NCI-H1694 treated with DMSO at 0.1 percent for 48 hours (cell line): ENCODE data around the gene PPP1R37.
A peak's percentile ranks its signal among the peaks of the same experiment; 100 is the strongest.
"Not testable (repeated sequence)": the region's sequence is repeated elsewhere in the genome, so short reads cannot be mapped to it uniquely, and the experiment has no call there.

ENCODE experiments used
- DNase-seq: peaks from one replicate; lab custom pipeline; 2025; lab: John Stamatoyannopoulos, UW

PPP1R37 gene

DNA sequence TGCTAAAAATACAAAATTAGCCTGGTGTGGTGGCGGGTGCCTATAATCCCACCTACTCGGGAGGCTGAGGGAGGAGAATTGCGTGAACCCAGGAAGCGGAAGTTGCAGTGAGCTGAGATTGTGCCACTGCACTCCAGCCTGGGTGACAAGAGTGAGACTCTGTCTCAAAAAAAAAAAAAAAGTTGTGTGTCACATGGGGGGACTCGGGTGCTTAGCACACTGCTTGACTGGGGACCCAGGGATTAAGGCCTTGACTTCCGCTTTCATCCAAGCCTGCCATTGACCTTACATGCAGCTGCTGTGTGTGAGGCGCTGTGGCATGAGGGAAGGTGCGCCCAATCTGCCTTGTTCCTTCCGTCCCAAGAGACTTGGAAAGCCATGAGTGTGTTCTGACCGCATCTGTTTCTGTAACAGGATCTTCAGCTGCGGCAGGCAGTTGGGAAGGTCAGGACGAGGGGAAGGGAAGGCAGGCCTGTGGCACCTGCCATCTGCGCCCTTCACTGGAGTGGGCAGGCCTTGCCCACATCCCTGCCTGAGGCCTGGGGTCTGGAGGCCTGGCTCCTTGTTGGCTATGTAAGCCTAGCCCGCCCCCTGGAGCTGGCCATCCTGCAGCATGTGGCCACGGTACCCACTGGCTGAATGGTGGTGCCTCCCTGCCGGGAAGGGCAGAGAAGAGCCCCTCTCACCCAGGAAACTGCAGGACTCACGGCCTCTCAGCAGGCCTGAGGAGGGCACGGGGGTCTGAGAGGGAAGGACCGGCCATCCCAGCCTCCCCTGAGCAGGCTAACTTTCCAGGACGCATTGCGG, 23.0 kb downstream of the PPP1R37 start:
- no peak for DNase-seq

DNA sequence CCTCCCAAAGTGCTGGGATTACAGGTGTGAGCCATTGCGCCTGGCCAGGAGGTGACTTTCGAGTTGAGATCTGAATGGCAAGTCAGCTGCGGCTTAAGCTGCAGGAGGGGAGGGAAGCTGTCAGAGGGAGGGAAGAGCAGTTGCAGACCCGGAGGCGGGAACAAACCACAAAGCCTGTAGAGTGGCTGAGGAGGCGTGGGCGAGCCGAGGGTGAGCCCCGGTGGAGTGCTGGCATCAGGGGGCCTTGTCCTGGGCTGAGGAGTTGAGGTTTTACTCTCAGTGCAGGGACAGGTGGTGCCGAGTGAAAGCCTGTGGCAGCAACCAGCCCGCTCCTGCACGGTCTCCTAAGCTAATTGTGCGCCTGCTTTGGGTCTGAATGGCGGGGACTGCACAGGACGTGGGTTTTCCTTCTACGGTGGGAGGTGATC, 24.2 kb downstream of the PPP1R37 start:
- no peak for DNase-seq

DNA sequence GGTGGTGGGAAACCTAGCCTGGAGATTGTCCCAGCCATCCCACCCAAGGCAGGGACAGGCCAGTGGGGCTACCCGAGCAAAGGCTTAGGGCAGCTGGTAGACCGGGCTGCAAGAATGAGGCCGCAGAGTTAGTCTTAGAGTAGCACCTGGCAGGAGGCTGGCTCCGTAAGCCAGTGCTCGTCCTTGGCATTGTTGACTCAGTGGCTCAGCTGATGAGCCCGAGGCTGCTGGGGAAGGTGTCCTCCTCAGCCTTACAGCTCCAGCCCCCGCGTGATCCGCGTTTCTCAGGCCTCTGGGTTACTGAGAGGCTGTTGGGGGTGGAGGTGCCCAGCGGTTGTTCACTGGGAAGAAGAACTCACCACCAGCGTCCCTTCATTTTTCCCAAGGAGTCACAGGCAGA, 24.7 kb downstream of the PPP1R37 start:
- no peak for DNase-seq

DNA sequence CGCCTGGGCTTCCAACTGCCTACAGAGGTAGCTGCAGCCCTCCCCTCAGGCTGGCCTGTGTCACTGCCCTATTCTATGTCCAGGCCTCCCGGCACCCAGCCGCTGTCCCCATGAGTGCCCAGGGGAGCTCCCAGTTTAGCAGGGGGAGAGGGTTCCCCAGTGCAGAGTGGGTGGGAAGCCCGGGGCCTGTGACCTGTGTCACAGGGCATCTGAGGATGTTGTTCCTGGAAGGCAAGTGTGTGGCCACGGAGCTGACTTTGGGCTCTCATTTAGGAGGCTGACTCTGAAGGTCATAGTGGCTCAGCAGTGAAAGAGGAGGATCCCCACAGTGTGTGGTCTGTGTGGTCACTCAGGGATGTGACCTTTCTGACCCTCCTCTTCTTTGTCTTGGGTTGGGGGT, 25.1 kb downstream of the PPP1R37 start:
- DNase-seq, result no peak

DNA sequence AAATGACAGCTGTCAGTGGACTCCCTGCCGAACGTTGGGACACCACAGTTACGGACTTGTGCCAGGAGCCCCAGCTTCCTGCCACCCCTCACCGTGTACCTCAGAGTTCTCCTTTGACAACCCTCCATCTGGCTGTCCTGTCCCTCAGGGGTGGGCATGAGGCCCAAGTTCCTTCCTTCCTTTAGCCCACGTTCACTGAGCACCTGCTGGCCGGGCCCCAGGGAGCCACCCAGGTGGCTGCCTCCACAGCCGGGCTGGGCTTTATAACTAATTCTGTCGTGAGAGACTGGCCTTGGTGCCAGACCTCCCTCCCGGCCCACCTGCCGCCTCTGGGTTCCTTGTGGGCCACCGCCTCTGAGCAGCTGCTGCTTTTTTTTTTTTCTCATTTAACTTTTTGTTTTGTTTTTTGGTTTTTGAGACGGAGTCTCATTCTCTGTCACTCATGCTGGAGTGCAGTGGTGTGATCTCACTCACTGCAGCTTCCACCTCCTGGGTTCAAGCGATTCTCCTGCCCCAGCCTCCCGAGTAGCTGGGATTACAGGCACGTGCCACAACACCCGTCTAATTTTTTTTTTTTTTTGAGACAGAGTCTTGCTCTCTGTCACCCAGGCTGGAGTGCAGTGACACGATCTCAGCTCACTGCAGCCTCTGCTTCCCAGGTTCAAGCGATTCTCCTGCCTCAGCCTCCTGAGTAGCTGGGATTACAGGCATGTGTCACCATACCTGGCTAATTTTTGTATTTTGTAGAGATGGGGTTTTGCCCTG, 25.8 kb downstream of the PPP1R37 start:
- not testable (repeated sequence) for DNase-seq

DNA sequence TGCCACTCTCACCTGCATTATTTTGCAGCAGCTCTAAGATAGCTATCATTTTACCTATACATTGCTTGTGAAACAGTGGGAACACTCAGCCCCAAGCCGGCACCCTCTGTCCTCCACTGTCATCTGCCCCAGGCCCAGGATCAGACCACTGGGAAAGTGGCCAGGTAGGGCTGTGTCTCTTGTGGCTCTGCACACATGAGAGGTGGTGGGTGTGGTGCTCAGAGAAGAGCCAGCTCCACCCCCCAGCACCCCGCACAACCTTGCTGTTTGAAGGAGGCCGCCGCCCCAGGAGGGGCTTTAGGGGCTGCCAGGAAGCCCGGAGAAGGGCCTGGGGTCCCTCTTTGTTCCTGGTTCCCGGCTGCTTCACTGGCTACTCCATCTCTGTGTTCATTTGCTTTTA, 26.6 kb downstream of the PPP1R37 start:
- DNase-seq, result no peak

DNA sequence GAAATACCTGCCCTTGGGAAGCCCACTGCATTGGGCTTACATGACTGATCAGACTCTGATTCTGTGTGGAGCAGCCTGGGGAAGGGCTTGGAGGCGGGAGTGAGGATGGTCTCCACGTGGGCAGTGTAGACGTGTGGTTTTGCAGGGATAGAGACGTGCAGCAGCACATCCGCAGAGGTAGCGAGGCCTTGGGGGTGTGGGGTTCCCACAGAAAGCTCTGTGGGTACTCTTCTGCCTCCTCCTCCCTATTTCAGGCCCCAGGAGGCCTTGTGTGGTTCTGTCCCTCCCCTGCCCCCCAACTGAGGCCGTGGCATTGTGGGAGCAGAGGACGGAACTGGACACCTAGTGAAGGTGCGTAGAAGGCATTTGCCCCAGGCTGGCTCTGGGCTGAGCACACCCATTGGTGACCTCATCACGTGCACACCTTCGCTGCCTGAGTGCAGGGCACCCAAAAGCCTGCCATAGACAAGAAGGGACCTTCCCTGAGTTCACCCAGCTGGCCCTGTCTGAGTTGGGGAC, 28.9 kb downstream of the PPP1R37 start:
- DNase-seq, result no peak

DNA sequence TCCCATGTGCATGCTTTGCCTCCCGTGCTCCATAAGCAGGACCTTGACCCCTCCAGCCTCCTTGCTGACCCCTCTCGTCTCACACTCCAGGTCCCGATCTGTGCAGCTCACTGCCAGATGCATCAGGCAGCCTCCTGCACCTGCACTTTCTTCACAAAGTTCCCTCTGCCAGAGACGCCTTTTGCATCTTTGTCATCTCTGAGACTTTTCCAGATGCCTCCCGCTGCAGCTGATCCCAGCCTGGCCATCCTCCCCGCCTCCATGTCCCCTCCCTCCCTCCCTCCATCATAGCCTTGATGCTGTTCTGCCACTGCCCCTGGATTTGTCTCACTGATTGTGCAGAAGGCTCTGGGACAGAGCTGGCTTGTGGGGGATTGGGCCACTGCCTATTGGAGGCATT, 29.9 kb downstream of the PPP1R37 start:
- DNase-seq, result no peak

DNA sequence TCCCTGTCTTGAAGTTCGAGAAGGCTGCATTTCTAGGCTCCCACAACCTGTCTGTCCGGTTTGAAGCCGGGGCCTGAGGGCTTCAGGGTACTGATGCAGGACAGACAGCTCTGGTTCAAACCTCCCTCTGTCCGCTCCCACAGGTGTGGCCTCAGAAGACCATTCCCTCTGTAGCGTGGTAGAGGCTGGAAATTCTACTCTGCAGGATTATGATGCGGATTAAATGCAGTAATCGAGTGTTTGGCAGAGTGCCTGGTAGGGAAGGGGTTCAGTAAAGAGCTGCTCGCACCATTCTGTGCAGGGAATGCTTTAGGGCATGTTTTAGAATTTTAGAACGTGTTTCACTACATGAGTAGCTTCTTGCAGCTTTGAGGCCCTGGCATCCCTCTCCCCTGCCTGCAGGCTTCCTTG, 30.5 kb downstream of the PPP1R37 start:
- DNase-seq, result no peak

DNA sequence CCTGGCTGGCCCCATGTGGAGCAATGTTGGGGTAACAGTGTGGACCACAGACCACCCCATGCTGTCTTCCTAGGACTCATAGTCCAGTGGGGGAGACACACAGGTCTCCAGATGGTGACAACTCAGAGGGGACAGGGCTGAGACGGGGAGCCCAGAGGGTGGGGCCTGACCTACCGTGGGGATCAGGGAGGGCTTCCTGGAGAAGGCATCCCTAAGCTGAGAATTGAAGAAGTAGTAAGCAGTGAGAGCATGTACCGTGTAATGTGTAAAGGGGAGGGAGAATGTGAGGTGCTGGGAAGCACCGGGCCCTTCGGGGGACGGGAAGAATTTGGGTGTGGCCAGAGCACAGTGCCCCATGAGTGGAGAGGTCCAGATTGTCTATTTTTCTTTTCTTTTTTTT, 31.0 kb downstream of the PPP1R37 start:
- no peak for DNase-seq

DNA sequence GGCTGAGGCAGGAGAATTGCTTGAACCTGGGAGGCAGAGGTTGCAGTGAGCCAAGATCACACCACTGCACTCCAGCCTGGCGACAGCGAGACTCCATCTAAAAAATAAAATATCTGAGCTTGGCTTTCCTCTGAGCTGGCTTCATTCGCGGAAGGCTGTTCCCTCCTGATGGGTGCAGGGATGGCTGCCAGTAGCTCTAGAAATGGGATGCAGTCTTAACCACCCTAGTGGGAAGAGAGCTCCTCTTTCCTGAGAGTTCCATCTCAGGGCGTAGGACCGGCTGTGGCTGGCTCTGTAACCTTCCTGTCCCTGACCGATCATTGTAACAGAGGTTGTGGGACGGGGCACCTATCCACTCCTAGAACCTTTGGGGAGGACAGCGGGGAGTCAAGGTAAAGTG, 32.4 kb downstream of the PPP1R37 start:
- no peak for DNase-seq

DNA sequence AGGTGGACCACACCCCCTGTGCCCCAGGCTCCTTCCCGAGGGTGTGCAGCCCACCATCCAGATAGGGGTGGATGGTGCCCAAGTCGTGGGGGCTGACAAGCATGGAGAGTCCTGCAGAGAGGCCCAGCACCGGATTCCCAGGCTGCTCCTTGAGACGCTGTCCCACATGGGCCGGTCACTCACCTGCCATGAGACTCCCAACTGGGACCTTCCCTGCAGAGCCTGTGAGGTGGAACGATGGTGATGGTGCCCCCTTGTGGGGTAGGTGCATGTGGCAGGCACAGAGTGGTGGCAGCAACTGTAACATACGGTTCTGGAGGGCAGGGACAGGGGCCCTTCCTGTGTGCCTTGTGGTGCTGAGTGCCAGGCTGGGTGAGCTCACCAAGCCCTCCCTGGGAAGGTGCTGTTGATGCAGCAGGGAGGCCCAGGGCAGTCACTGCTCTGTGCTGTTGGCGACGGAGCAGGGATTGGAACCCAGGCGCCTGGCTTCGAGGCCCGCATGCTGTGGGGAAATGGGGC, 33.1 kb downstream of the PPP1R37 start:
- peak; percentile 26 for DNase-seq

DNA sequence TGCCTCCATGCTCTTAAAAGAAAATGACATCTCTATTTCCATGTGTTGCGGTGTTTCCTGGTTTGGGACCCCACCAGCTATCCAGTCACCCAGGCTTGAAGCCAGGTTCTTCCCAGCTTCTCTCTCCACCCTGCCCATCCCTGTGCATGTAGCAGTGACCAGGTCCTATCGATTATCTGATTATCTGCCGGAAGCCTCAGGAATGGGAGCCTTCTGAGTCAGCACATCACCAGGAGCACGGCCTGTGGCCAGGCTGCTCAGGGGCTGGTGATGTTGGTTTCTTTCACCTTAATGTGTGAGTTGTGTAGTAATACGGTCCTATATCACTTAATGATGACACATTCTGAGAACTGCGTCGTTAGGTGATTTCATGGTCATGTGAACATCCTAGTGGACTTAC, 33.7 kb downstream of the PPP1R37 start:
- DNase-seq, result no peak

DNA sequence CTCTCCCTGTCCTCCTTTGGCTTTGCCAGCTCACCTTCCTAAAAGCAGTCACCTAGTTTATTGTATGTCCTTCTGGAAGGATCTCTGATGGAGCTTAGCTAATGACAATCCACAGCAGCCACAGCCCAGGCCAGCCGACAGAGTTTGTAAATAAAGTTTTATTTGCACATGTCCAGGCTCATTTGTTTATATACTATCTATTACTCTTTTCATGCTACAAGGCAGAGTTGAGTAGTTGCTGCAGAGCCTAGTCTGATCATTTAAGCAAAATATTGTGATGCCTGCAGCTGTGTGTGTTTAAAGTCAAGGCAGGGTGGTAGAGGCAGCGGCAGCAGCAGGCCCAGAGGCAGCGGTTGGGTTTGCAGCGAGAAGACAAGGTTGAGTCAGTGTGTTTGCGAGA, 35.2 kb downstream of the PPP1R37 start:
- DNase-seq, result no peak

DNA sequence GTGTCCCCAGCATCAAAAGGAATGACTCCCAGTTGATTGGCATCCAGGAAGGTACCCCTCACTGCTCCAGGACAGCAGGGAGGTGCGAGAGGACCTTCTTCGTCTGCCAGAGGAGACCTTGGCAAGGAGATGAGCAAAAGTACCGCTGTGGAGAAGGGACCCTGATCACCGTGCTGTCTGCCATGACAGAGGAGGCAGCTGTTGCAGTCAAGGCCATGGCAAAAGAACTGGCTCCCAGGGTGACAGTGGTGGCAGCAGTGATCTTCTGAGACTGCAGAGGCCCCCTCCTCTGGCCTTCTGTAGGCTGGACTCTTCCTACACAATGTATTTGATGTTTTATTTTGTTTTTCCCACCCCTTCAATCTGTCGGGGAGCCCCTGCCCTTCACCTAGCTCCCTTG, 35.8 kb downstream of the PPP1R37 start:
- DNase-seq, result no peak

DNA sequence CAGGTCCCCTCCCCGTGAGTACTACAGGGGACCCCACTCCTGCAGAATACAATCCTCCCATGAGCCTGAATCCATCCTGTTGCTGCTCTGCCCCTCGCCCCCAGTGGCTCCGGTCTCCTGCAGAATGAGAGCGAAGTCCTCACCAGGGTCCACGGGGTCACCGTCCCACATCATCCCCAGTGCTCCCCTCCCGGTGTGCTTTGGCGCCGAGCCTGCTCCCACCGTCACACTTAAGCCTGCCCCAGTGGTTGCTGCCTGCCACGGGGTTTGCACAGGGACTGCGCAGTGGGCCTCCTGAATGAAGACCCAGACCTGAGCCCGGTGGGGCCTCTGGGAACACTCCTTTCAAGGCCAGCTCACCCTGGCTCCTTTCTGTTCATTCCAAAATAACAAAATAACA, 37.3 kb downstream of the PPP1R37 start:
- DNase-seq, result no peak

DNA sequence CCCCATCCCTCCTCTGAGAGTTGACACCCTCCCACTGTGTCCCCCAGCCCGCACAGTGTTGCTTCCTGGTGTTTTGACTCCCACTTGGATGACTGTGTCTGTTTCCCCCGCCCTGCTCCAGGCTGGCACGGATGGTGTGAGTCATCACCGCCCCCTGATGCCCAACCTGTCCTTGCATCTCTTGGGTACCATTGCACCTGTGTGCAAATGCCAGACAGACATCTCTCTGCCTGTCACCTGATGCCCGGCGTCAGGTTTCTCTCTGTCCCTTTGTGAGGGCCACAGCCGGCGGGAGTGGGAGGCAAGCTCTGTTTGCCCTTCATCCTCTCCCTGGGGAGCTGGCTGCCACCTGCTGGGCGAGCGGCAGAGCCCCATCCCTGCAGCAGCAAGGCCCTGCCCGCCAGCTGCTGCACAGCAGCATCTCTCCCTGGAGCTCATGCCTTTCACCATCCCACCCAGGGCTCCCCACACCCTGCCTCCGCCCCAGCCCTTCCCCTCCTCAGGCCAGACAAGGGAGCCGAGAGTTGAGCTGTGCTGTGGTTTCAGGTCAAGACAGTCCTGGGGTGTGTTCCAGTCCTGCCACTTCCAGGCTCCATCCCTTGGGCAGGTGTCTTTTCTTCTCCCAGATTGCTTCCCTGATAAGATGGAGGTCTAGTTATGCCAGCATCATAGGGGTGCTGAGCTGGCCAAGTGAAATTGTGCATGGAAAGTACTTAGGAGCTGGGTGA, 38.1 kb downstream of the PPP1R37 start:
- peak; percentile 31 for DNase-seq

DNA sequence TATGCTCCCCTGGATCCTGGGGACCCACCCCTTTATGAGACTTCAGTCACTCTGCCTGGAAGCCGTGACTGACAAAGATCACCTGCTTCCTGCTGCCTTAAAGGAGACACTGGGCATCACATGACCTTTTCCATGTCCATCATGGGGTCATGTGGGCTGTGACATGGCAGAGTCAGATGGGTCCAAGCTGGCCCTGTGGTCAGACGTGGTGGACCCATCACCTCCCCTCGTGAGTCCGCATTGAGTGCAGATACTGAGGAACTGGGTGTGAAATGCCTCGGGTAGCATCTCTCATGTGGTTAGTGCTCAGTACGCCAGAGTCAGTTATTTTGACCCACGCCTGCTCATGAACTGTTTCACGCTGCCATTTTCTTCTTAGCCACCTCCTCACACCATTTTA, 40.7 kb downstream of the PPP1R37 start:
- no peak for DNase-seq

DNA sequence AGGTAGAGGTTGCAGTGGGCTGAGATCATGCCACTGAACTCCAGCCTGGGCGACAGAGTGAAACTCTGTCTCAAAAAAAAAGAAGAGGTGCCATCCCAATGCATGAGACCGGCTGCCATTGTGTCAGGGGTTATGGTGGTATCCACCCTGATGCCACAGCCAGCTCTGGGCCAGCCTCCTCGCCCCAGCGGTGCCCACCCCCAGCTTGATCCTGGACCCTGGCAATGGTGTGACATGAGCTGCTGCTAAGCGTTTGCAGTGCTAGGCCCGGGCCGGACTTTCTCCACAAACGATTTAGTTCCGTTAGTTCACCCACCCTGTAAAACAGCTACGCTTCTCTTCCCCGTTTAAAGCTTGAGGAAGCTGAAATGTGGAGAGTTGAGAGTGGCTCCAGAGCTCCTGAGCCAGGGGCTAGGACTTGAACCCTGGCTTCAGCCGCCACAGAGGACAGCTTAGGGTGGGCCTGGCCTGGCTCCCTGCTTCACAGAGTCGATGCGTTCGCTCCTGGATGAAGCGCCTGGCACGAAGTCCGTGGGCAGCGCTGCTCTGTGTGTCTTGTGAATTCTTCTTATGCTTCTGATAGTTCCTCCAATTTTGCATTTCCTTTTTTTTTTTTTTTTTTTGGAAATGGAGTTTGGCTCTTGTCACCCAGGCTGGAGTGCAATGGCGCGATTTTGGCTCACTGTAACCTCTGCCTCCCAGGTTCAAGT, 42.4 kb downstream of the PPP1R37 start:
- no peak for DNase-seq

DNA sequence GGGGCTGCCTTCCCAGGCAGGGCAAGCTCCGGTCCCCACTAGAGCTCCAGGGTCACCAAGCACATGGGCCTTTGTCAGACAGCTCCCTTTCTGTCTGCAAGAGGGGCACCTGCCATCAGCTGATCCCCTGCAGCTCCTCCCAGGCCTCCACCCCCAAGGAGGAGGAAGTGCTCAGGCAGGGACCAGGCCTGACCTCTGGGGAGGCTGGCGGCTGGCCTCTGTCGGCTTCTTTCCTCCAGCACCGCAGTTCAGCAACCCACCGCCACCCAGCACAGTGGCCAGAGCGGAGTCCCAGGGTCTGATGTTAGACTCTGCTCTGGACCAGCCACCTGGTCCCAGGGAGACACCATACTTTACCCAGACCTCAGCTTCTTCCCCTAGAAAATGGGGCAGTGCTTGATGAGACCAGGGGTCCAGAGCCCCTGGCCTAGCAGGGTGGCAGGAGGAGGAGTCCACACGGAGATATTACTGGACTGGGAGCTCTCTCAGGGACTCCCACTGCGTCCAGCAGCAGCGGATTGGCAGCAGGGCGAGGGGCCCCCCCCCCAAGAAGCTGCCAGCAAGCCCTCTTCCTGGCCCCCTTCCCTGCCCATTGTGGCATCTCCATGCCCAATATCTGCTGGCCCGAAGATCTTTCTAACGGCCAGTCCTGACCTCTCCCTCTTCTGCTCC, 43.7 kb downstream of the PPP1R37 start:
- no peak for DNase-seq

DNA sequence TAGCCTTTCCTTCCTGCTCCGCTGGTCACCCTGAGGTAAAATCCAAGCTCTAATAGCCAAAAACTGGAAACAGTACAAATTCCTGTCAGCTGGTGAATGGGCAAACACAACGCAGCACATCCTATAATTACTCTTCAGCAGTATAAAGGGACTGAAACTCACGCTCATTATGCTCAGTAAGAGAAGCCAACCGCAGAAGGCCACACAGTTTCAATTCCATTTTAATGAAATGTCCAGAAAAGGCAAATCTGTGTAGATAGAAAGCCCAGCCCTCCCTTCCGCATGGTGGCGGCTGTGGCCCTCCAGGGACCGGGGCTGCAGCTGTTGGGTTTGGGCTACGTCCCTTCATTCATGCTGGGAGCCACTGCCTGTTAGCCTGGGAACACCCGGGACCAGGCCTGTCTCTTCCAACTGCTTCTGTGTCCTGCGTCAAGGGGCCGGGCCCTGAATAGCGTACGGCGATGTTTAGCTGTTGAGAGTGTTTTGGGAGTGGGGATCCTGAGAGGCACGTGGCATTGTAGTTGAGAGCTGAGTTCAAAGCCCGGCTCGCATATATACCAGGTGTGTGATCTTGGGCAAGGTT, 44.3 kb downstream of the PPP1R37 start:
- DNase-seq, result no peak
